Cardiac atrium fibroblast (primary cell): Measurements from ENCODE around the gene RSPH9. TPM values are rescaled to one million over a fixed set of nuclear protein-coding genes. Genes with fewer than 3 reads are reported as not detected.

Source experiments
- total RNA-seq: library from RNA; depleted of rRNA; stranded (reverse); fragments of >200 nt; gene quantifications from 2 replicates; pipeline ENCODE4 v1.2.3, GENCODE V29; 2015

Gene RSPH9, protein sequence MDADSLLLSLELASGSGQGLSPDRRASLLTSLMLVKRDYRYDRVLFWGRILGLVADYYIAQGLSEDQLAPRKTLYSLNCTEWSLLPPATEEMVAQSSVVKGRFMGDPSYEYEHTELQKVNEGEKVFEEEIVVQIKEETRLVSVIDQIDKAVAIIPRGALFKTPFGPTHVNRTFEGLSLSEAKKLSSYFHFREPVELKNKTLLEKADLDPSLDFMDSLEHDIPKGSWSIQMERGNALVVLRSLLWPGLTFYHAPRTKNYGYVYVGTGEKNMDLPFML
- total RNA-seq: 0.97 and 1.1 TPM in 2 replicates

GRCh38 chr6:43644940-43645612 lies at the start of gene RSPH9:
Gene RSPH9 (plus strand): TSS chr6:43645036. CDS start chr6:43645099, 63 bp downstream.

DNA sequence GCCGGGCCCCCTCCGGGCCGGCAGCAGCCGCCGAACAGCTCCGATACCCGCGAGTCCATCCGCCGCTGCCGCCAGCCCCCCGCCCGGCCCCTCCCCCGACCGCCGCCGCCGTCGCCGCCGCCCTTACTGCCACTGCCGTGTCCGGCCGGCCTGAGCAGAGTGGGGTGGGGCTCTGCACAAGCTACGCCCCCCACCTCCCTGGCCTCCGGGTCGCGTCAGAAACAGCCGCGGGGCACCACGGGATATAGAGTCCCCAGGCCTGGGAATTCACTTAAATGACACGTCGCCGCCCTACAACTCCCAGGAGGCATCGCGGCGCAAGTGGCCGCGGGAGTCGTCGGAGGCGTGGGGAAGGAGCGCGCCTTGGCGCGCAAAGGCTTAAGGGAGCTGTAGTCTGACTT lies 15.7 kb upstream of the RSPH9 start, which contains the start of gene GTPBP2:
Gene GTPBP2 (minus strand): TSS at position 161 of the 401 bp plus-strand sequence. CDS start 102 bp downstream, at position 59.

DNA sequence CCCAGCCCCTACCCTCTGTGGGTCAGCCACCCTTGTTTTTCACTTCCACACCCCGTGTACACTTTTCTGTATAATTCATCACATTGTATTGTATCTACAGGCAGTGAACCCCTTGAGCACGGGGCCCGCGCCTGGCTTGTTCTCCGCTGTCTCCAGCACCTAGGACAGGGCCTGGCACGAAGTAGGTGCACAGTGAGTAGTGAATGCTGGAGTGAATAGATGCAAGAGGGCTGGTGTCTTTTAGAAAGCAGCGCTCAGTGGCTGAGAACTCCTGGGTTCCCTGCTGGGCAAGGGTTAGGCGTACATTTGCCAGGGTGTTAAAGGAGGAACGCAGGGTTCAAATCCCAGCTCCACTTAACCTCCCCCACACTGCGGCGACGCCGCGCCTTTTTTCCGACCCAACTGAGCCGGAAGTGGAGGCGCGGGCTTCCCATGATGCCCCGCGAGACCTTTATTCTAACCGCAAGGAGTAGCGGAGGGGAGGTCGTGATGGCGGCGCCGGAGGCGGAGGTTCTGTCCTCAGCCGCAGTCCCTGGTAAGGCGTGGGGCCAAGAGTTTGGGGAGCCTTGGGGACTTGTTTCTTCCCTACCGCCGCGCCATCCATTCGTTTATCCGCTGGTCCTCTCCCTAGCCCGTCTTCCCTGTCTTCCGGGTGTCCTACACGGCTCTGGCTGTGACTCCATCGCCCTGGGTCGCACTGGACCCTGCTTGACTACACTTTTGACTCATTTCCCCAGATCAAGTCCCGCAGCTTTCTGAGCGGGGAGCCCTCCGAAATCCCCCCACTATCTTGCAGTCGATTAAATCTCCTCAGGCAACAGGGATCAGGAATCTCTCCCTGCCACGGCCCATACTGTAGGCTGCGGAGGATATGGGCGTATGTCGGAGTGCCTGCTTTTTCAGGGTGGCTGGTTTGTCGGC lies 9.2 kb upstream of the RSPH9 start, which contains the start of gene MAD2L1BP:
Gene MAD2L1BP (plus strand): TSS at position 454 of the 921 bp plus-strand sequence. CDS start 36 bp downstream, at position 490.

GRCh38 chr6:43687437-43688347 lies 42.9 kb downstream of the RSPH9 start, which contains the start of gene MRPS18A:
Gene MRPS18A (minus strand): TSS chr6:43687791. CDS start chr6:43687779, 12 bp downstream.

Other genes starting within 250 kb of the RSPH9 start
- 9.9 and 18.0 TPM in 2 replicates for gene ABCC10, start 217.5 kb upstream of the RSPH9 start, total RNA-seq
- 1.3 and 1.8 TPM in 2 replicates for gene DLK2, start 189.5 kb upstream of the RSPH9 start, total RNA-seq
- gene TJAP1, start 167.5 kb upstream of the RSPH9 start, total RNA-seq: 13.0 and 17.3 TPM in 2 replicates
- 0.18 and 1.5 TPM in 2 replicates for gene LRRC73, start 134.7 kb upstream of the RSPH9 start, total RNA-seq
- gene YIPF3, start 128.1 kb upstream of the RSPH9 start, total RNA-seq: 166 TPM in 2 replicates
- gene POLR1C, start 127.9 kb upstream of the RSPH9 start, total RNA-seq: 10.7 and 25.4 TPM in 2 replicates
- 15.2 and 16.7 TPM in 2 replicates for gene XPO5, start 69.0 kb upstream of the RSPH9 start, total RNA-seq
- gene POLH, start 68.9 kb upstream of the RSPH9 start, total RNA-seq: 10.5 and 25.9 TPM in 2 replicates
- gene GTPBP2, start 15.8 kb upstream of the RSPH9 start, total RNA-seq: 32.7 and 36.5 TPM in 2 replicates
- gene MAD2L1BP, start 9.2 kb upstream of the RSPH9 start, total RNA-seq: 24.2 and 37.6 TPM in 2 replicates
- gene MRPS18A, start 42.8 kb downstream of the RSPH9 start, total RNA-seq: 30.5 and 33.0 TPM in 2 replicates
- gene VEGFA, start 125.2 kb downstream of the RSPH9 start, total RNA-seq: 219 and 255 TPM in 2 replicates